Hepatocyte (in vitro differentiated cells): ENCODE data around the gene TNFSF8. TPM values are rescaled to one million over a fixed set of nuclear protein-coding genes. Genes with fewer than 3 reads are reported as not detected.

Source experiments
- DNase-seq: peaks from one replicate; pipeline ENCODE4 v3.0.0-alpha.2; 2016; ENCODE audit warnings: low spot score
- H2AFZ ChIP-seq: fragments of 200-600 bp; sonication (generic); 2 replicates; pipeline ENCODE4 v1.6.0; 2016; ENCODE audit warnings: antibody characterized with exemption, mild to moderate bottlenecking
- H3K27ac ChIP-seq: fragments of 200-600 bp; sonication (generic); 2 replicates; pipeline ENCODE4 v1.5.1; 2016; ENCODE audit warnings: mild to moderate bottlenecking
- H3K27me3 ChIP-seq: fragments of 200-600 bp; sonication (generic); 2 replicates; pipeline ENCODE4 v1.6.1; 2016
- H3K36me3 ChIP-seq: fragments of 200-600 bp; sonication (generic); replicated peaks from 2 replicates; pipeline ENCODE4 v1.5.1; 2016; ENCODE audit warnings: low read depth; ENCODE audit not compliant: insufficient read depth
- H3K4me1 ChIP-seq: fragments of 200-600 bp; sonication (generic); 2 replicates; pipeline ENCODE4 v1.5.1; 2016; ENCODE audit warnings: mild to moderate bottlenecking, moderate library complexity; ENCODE audit not compliant: insufficient read depth
- H3K4me2 ChIP-seq: fragments of 200-600 bp; sonication (generic); 2 replicates; pipeline ENCODE4 v1.6.0; 2016
- H3K4me3 ChIP-seq: fragments of 200-600 bp; sonication (generic); 2 replicates; pipeline ENCODE4 v1.5.1; 2016; ENCODE audit warnings: mild to moderate bottlenecking
- H3K79me2 ChIP-seq: fragments of 200-600 bp; sonication (generic); 2 replicates; pipeline ENCODE4 v1.6.0; 2017; ENCODE audit warnings: mild to moderate bottlenecking
- H3K9me2 ChIP-seq: fragments of 200-600 bp; sonication (generic); replicated peaks from 2 replicates; pipeline ENCODE4 v1.6.0; 2017; ENCODE audit warnings: mild to moderate bottlenecking; ENCODE audit not compliant: insufficient read depth
- H3K9me3 ChIP-seq: fragments of 200-600 bp; sonication (generic); 2 replicates; pipeline ENCODE4 v1.5.1; 2016; ENCODE audit warnings: low read depth, mild to moderate bottlenecking
- H4K20me1 ChIP-seq: fragments of 200-600 bp; sonication (generic); 2 replicates; pipeline ENCODE4 v1.6.0; 2016; ENCODE audit warnings: mild to moderate bottlenecking; ENCODE audit not compliant: insufficient read depth, poor library complexity, severe bottlenecking
- CTCF ChIP-seq: fragments of 200-600 bp; sonication (generic); IDR thresholded peaks from 2 replicates; pipeline ENCODE4 v1.5.1; 2016; ENCODE audit warnings: antibody characterized with exemption, mild to moderate bottlenecking; ENCODE audit not compliant: poor library complexity
- EZH2 ChIP-seq: fragments of 200-600 bp; sonication (generic); IDR thresholded peaks from 2 replicates; pipeline ENCODE4 v1.6.1; 2016; ENCODE audit warnings: antibody characterized with exemption, mild to moderate bottlenecking, borderline replicate concordance
- EZH2phosphoT487 ChIP-seq: fragments of 200-600 bp; sonication (generic); IDR thresholded peaks from one replicate; pipeline ENCODE4 v1.6.1; 2018; ENCODE audit warnings: antibody characterized with exemption, mild to moderate bottlenecking, low read depth, moderate library complexity; ENCODE audit not compliant: unreplicated experiment, severe bottlenecking
- WGBS: methylation state at CpG from one replicate; pipeline ENCODE4 v1.1.6; 2016; ENCODE audit warnings: low lambda C conversion rate; ENCODE audit errors: missing lambda C conversion rate; 5-methylcytosine and 5-hydroxymethylcytosine counted together
- polyA plus RNA-seq: library from polyadenylated mRNA; unstranded; fragments of >200 nt; fragmentation: Nextera tagmentation; extraction: Ambion mirVana; gene quantifications from 2 replicates; pipeline ENCODE4 v1.2.1, GENCODE V29; 2016
- total RNA-seq: library from RNA; depleted of rRNA; stranded (reverse); fragments of >200 nt; gene quantifications from 2 replicates; pipeline ENCODE4 v1.2.3, GENCODE V29; 2014

The TNFSF8 gene
- total and polyA plus RNA-seq, 2 experiments from 2014 or later, result not detected

- Histone ChIP-seq H3K27me3 (no peaks in the 10 kb centered on the region), H3K4me3 (no peak overlapping the region), H3K36me3 (no peaks in the 10 kb centered on the region), H4K20me1 (no peaks in the 10 kb centered on the region), H3K9me2 (no peaks in the 10 kb centered on the region), H2AFZ (no peak overlapping the region), H3K79me2 (no peaks in the 10 kb centered on the region), H3K4me2 (no peak overlapping the region), H3K4me1 (no peaks in the 10 kb centered on the region), H3K9me3 (no peaks in the 10 kb centered on the region), H3K27ac (no peak overlapping the region)
- 83% methylated on average over 3 of the region's 3 CpGs for WGBS
- no peak for TF ChIP-seq CTCF
- TF ChIP-seq EZH2phosphoT487, result no peak
- TF ChIP-seq EZH2, result no peak
- no peak for DNase-seq
These were observed 5.4 kb downstream of the TNFSF8 start for GRCh38 chr9:114925039-114925438.

- TF ChIP-seq EZH2phosphoT487 (no peak), EZH2 (no peak), CTCF (no peak)
- no peaks in the 10 kb centered on the region for H3K9me3 ChIP-seq
- no peaks in the 10 kb centered on the region for H3K36me3 ChIP-seq
- H3K27ac ChIP-seq, result no peak overlapping the region
- DNase-seq, result no peak
- no peak overlapping the region for H3K4me3 ChIP-seq
- H3K4me2 ChIP-seq, result no peak overlapping the region
- no peaks in the 10 kb centered on the region for H3K9me2 ChIP-seq
- H3K79me2 ChIP-seq, result no peaks in the 10 kb centered on the region
- H4K20me1 ChIP-seq, result no peaks in the 10 kb centered on the region
- no peak overlapping the region for H2AFZ ChIP-seq
- H3K27me3 ChIP-seq, result no peaks in the 10 kb centered on the region
- no peaks in the 10 kb centered on the region for H3K4me1 ChIP-seq
These were observed 6.1 kb downstream of the TNFSF8 start for GRCh38 chr9:114924327-114924726.

- no peak for DNase-seq
- Histone ChIP-seq H3K4me2 (no peak overlapping the region), H3K79me2 (no peaks in the 10 kb centered on the region), H3K27ac (no peak overlapping the region), H3K4me1 (no peaks in the 10 kb centered on the region), H3K4me3 (no peak overlapping the region), H3K36me3 (no peaks in the 10 kb centered on the region), H4K20me1 (no peaks in the 10 kb centered on the region), H3K9me3 (no peaks in the 10 kb centered on the region), H3K9me2 (no peaks in the 10 kb centered on the region), H3K27me3 (no peaks in the 10 kb centered on the region), H2AFZ (no peak overlapping the region)
- 74% methylated on average over 3 of the region's 3 CpGs for whole genome bisulfite sequencing
- TF ChIP-seq EZH2phosphoT487 (no peak), CTCF (no peak), EZH2 (no peak)
These were observed 6.5 kb downstream of the TNFSF8 start for GRCh38 chr9:114923918-114924317.

GRCh38 chr9:114921171-114921570, 9.2 kb downstream of the TNFSF8 start:
- Histone ChIP-seq H4K20me1 (no peaks in the 10 kb centered on the region), H3K4me3 (no peak overlapping the region), H3K79me2 (no peaks in the 10 kb centered on the region), H3K9me2 (no peaks in the 10 kb centered on the region), H3K4me2 (no peak overlapping the region), H3K36me3 (no peaks in the 10 kb centered on the region), H3K27me3 (no peaks in the 10 kb centered on the region), H3K27ac (no peak overlapping the region), H2AFZ (no peak overlapping the region), H3K9me3 (no peaks in the 10 kb centered on the region), H3K4me1 (no peaks in the 10 kb centered on the region)
- TF ChIP-seq EZH2phosphoT487, result no peak
- TF ChIP-seq CTCF, result no peak
- no peak for TF ChIP-seq EZH2
- DNase-seq, result no peak
- whole genome bisulfite sequencing, result 96% methylated on average over 1 of the region's 1 CpG
